ENCODE measurements around the gene RAB6B. TPM values are rescaled to one million over a fixed set of nuclear protein-coding genes. Genes with fewer than 3 reads are reported as not detected.

Gene RAB6B
- total RNA-seq, 1 experiment from 2014 or later = 0.52 TPM

DNA sequence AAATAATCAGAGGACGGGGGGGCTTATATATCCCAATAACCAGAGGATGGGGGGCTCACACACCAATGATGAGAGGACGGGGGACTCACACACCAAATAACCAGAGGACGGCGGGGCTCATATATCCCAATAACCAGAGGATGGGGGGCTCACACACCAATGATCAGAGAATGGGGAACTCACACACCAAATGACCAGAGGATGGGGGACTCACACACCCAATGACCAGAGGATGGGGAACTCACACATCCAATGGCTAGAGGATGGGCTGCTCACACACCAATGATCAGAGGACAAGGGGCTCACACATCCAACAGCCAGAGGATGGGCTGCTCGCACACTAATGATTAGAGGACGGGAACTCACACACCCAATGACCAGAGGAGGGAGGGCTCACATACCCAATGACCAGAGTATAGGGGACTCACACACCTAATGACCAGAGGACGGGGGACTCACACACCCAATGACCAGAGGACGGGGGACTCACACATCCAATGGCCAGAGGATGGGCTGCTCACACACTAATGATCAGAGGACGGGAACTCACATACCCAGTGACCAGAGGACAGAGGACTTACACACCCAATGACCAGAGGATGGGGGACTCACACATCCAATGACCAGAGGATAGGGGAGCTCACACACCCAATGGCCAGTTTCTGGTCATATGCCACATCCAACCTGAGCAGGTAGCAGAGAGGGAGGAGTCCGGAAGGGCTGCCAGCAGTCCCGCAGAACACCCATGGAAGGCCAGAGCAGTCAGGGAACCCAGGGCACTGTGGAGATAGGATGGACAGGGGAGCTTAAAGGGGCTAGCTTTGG lies 10.6 kb downstream of the RAB6B start:
- BruUV-seq (replicated peaks) = no TSS peak
- H3K36me3 ChIP-seq (ENCODE audit: low read depth) = no peaks in the 10 kb centered on the region

DNA sequence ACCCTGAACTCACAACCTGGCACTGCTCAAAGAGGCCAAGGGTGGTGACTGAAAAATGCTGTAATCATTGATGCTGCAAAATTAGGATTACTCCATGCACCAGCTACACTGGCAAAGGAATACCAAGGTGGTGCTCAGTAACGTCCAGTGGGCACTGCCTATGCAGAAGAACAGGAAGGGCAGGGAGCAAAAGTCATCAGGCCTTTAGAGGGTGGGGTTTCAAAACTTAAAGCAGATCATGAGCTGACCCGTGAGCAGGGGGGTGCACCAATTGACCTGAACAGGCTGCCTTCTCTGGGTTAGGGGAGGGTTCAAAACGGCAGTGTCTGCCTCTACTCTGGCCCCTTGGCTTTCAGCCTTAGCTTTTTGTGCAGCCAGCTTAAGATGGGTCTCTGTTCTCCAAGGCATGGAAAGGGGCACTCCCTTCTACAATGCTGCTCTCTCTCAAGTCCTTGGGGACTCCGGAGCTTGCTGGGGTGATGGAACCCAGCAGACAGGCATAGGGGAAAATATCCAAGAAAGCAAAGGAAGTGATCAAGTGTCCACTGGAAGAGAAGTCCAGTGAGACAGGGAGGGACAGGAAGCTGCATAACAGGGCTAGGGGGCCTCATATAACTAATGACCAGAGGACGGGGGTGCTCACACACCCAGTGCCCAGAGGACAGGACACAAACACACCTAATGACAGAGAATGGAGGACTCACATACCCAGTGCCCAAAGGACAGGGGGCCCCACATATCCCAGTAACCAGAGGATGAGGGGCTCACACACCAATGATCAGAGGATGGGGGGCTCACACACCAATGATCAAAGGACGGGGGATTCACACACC lies 11.4 kb downstream of the RAB6B start:
- H3F3A ChIP-seq (ENCODE audit: insufficient read depth, low read depth) = no peaks in the 10 kb centered on the region
- ChIA-PET CTCF (no interaction called here), POLR2A (ENCODE audit: unreplicated experiment) (no interaction called here)
- no peaks in the 10 kb centered on the region for H4K20me1 ChIP-seq (ENCODE audit: insufficient read depth)
- no peaks in the 10 kb centered on the region for H3K79me2 ChIP-seq (ENCODE audit: low read depth)
- no TSS peak for BruUV-seq (replicated peaks)
- no peaks in the 10 kb centered on the region for H3K9me2 ChIP-seq (ENCODE audit: insufficient read depth)
- intact Hi-C loops (cut with micrococcal nuclease; ENCODE audit: unreplicated experiment) = no loop called here
- no peak overlapping the region for H3K4me2 ChIP-seq
- no peaks in the 10 kb centered on the region for H3K36me3 ChIP-seq (ENCODE audit: low read depth)
- no peak overlapping the region for H3K27ac ChIP-seq
- no peak for TF ChIP-seq EZH2 (IDR thresholded peaks at IDR 0.05; ENCODE audit: low read depth)
- TF ChIP-seq CTCF (conservative IDR thresholded peaks at IDR 0.05) = no peak
- H3K9me3 ChIP-seq (ENCODE audit: insufficient read depth, low read depth) = no peaks in the 10 kb centered on the region; the same call in 1 of the 2 replicates
- 0 out of 2 replicates have a peak, but pooled peaks cover 3% of the 10 kb centered on the region for H3K27me3 ChIP-seq (ENCODE audit: insufficient read depth, low read depth)
- no peak overlapping the region for H3K4me3 ChIP-seq
- no peak overlapping the region for H2AFZ ChIP-seq
- peaks cover 16% of the 10 kb centered on the region for H3K4me1 ChIP-seq (replicated peaks; ENCODE audit: insufficient read depth)
- DNase-seq = no peak

More for the DNA sequence above, 10.6 kb downstream of the RAB6B start:
- POLR2A ChIA-PET (ENCODE audit: unreplicated experiment) = no interaction called here
- peaks cover 16% of the 10 kb centered on the region for H3K4me1 ChIP-seq (replicated peaks; ENCODE audit: insufficient read depth)
- H3K27ac ChIP-seq = no peak overlapping the region
- H2AFZ ChIP-seq = no peak overlapping the region
- H3K27me3 ChIP-seq (ENCODE audit: insufficient read depth, low read depth) = 0 out of 2 replicates have a peak, but pooled peaks cover 3% of the 10 kb centered on the region
- H3K9me3 ChIP-seq (ENCODE audit: insufficient read depth, low read depth) = no peaks in the 10 kb centered on the region; the same call in 1 of the 2 replicates
- H3K9me2 ChIP-seq (ENCODE audit: insufficient read depth) = no peaks in the 10 kb centered on the region
- CTCF ChIA-PET = no interaction called here
- no peaks in the 10 kb centered on the region for H3K79me2 ChIP-seq (ENCODE audit: low read depth)
- TF ChIP-seq EZH2 (IDR thresholded peaks at IDR 0.05; ENCODE audit: low read depth) (no peak), CTCF (conservative IDR thresholded peaks at IDR 0.05) (no peak)
- no peak for DNase-seq
- H3K4me2 ChIP-seq = no peak overlapping the region
- intact Hi-C loops (cut with micrococcal nuclease; ENCODE audit: unreplicated experiment) = no loop called here
- H3F3A ChIP-seq (ENCODE audit: insufficient read depth, low read depth) = no peaks in the 10 kb centered on the region
- H3K4me3 ChIP-seq = no peak overlapping the region
- H4K20me1 ChIP-seq (ENCODE audit: insufficient read depth) = no peaks in the 10 kb centered on the region

DNA sequence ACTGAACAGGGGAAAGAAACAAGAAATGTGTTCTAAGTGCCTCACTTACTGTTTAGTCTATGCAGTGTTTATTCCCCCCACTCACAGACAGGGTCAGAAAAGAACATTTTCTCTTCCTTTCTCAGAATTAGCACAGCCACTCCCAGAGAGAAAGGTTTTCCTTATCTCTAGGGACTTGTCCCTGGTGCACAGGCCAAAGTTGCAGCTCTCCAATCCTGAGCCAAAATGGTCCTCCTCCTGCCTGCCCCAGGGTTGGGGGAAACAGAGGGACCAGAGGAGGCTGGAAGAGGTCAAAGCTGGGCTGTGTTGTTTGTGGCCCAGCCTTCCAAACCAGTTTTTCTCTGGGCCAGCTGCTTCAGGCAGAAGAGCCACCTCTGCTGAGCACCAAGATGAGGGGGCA lies 12.0 kb downstream of the RAB6B start:
- no peak overlapping the region for H2AFZ ChIP-seq
- 0 out of 2 replicates have a peak, but pooled peaks cover 3% of the 10 kb centered on the region for H3K27me3 ChIP-seq (ENCODE audit: insufficient read depth, low read depth)
- H3F3A ChIP-seq (ENCODE audit: insufficient read depth, low read depth) = no peaks in the 10 kb centered on the region
- no peak overlapping the region for H3K27ac ChIP-seq
- H3K9me2 ChIP-seq (ENCODE audit: insufficient read depth) = no peaks in the 10 kb centered on the region
- no peaks in the 10 kb centered on the region for H3K79me2 ChIP-seq (ENCODE audit: low read depth)
- peaks cover 16% of the 10 kb centered on the region for H3K4me1 ChIP-seq (replicated peaks; ENCODE audit: insufficient read depth)
- no peak overlapping the region for H3K4me2 ChIP-seq
- no peak for TF ChIP-seq CTCF (conservative IDR thresholded peaks at IDR 0.05)
- TF ChIP-seq EZH2 (IDR thresholded peaks at IDR 0.05; ENCODE audit: low read depth) = no peak
- BruUV-seq (replicated peaks) = no TSS peak
- ChIA-PET POLR2A (ENCODE audit: unreplicated experiment) (no interaction called here), CTCF (no interaction called here)
- DNase-seq = no peak
- H3K4me3 ChIP-seq = no peak overlapping the region
- H3K36me3 ChIP-seq (ENCODE audit: low read depth) = no peaks in the 10 kb centered on the region
- intact Hi-C loops (cut with micrococcal nuclease; ENCODE audit: unreplicated experiment) = no loop called here
- no peaks in the 10 kb centered on the region; the same call in 1 of the 2 replicates for H3K9me3 ChIP-seq (ENCODE audit: insufficient read depth, low read depth)
- H4K20me1 ChIP-seq (ENCODE audit: insufficient read depth) = no peaks in the 10 kb centered on the region

Measured in PC-9 (cell line).